MM.1S (cell line): ENCODE results near the gene CSF1R.

Experiments
- EZH2 ChIP-seq: fragments of 300-600 bp; sonication (generic); optimal IDR thresholded peaks from 2 replicates; pipeline ENCODE3; 2017; ENCODE audit warnings: low read depth, mild to moderate bottlenecking, antibody characterized with exemption, low read length, mixed read lengths
- TF ChIP-seq, protein P1 (sequence below): fragments of 300-600 bp; sonication (generic); IDR thresholded peaks from 2 replicates; pipeline ENCODE4 v1.5.1; 2016; ENCODE audit warnings: antibody characterized with exemption, low read length, mixed read lengths

DNA sequence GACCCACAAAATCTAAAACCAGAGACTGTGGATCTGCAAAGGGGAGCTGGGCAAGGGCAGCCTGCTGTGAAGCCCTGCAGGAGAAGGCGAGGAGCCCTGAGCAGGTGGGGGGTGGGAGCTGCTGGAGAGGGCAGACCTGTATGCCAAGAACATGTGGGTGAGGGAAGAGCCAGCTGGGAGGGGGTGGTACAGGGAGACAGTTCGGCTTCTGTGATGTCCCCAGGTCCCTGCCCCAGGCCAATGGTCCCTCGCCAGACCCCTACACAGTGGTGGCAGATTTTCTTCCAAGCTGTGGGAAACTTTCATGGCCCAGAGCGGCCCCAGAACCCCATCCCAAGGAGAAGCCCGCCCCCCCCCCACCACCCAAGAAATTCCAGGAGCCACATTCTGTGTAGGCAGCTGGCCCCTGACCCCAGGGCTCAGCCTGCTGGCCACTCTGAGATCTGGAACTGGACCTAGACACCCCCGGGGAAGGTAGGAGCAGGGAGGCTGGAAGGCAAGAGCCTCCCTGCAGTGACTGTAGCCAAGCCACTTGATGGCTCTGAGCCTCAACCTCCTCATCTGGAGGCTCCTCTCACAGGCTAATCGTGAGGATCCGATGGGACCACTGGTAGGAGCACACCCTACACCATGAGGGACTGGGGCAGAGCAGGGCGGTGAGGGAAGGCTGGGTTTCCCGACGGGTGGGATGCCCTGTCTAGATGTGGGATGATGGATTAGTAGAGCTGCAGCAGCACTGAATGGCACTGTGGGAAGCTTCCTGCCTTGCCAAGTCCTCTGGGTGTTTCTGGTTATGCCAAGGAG is 22.6 kb upstream of the CSF1R start:
- no peak for TF ChIP-seq EZH2
- TF ChIP-seq, protein P1, sequence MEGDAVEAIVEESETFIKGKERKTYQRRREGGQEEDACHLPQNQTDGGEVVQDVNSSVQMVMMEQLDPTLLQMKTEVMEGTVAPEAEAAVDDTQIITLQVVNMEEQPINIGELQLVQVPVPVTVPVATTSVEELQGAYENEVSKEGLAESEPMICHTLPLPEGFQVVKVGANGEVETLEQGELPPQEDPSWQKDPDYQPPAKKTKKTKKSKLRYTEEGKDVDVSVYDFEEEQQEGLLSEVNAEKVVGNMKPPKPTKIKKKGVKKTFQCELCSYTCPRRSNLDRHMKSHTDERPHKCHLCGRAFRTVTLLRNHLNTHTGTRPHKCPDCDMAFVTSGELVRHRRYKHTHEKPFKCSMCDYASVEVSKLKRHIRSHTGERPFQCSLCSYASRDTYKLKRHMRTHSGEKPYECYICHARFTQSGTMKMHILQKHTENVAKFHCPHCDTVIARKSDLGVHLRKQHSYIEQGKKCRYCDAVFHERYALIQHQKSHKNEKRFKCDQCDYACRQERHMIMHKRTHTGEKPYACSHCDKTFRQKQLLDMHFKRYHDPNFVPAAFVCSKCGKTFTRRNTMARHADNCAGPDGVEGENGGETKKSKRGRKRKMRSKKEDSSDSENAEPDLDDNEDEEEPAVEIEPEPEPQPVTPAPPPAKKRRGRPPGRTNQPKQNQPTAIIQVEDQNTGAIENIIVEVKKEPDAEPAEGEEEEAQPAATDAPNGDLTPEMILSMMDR = no peak
